OCI-M2 (cell line): ENCODE data around the gene ELSPBP1.
"Not testable (repeated sequence)": the region's sequence is repeated elsewhere in the genome, so short reads cannot be mapped to it uniquely, and the experiment has no call there.

ENCODE experiments used
- DNase-seq: peaks from one replicate; lab custom pipeline; 2025; ENCODE audit not compliant: unreplicated experiment; lab: John Stamatoyannopoulos, UW

Gene ELSPBP1

DNA sequence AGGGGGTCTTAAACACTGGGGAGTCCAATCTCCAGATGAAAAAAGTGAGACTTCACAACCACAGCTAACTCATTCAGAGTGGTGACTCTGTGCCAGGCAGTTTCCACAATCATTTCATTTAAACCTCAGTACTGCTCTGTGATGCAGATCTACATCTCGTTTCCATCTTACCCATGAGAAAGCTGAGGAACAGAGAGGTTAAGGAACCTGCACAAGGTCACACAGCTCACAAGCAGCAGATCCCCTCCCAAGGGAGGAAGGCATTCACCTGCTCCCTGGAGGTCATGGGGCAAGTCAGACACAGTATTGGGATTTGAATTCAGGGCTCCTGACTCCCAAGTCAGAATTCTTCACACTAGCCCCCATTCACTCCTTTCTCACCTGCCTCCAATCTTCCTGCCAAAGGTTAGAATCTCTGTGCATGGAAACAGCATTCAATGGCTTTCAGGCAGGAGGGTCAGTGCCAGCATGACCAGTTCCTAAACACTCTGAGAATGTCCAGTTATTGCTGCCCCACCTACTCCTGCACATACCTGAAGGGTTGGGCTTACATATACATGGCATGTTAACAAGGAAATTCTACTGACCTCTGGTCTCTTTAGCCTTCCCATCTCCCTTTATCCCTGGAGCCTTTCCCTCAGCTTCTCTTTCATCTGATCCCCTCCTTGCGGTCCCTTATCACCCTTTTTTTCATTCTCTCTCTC lies 47.6 kb downstream of the ELSPBP1 start:
- DNase-seq, result no peak

DNA sequence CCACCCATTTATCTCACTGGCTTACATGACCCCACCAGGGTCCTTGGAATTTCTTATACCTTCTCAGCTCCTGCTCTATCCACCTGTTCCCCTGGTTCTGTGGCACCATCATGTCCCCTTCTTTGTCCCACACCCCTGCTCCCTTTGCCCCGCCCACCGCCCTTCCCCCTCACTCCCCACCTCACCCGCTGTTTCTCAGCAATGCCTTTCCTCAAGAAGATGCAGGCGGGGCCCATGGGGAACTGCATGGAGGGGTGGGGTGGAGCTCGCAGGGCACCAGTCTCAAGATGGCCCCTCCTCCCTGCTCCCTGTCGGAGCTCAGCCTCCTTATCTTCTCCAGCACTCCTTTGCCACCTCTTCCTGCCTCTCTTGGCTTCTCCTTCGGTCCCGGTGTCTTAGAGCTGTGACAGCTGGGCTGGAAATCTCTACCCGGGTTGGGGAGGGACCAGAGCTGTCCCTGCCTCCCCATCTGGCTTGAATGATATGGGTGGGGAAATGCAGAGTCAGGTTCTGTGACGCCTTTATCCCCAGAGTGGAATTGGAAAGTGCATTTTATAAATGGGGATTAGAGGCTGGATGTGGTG lies 49.3 kb downstream of the ELSPBP1 start, which contains the start of gene CABP5:
Gene CABP5 (minus strand): TSS at position 405 of the 584 bp plus-strand sequence. CDS start 157 bp downstream, at position 248.
- no peak for DNase-seq

DNA sequence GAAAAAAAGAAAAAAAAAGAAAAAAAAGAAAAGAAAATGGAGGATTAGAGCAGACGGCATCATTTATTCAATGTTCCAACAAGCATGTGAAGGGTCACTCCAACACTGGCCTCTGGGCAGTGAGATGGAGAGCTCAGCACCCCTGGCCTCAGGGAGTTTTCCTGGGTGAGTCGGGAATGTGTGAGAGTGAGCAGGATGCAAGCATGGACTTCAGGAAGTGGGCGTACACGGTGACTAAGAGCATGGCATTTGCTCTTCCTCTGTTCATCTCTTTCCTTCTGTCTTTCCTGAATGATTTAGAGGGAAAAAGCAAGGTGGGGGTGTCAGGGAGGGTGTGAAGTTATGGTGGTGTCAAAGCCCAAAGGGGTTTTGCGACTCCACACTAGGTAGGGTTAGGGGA lies 50.1 kb downstream of the ELSPBP1 start:
- DNase-seq, result no peak

DNA sequence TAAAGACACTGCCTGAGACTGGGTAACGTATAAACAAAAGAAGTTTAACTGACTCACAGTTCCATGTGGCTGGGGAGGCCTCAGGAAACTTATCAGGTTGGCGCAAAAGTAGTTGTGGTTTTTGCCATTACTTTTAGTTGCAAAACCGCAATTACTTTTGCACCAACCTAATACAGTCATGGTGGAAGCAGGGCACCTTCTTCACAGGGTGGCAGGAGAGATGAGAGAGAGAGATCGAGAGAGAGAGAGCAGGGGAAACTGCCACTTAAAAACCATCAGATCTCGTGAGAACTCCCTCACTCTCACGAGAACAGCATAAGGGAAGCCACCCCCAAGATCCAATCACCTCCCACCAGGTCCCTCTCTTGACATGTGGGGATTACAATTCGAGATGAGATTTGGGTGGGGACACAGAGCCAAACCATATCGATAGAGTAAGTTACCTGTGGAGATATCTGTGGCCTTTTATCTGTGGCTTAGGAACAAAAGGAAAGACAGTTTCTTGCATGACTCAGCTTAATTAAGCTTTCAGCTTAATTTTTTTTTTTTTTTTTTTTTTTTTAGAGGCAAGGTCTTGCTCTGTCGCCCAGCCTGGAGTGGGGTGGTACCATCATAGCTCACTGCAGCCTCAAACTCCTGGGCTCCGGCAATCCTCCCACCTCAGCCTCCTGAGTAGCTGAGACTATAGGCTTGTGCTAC lies 57.1 kb downstream of the ELSPBP1 start:
- DNase-seq, result no peak

DNA sequence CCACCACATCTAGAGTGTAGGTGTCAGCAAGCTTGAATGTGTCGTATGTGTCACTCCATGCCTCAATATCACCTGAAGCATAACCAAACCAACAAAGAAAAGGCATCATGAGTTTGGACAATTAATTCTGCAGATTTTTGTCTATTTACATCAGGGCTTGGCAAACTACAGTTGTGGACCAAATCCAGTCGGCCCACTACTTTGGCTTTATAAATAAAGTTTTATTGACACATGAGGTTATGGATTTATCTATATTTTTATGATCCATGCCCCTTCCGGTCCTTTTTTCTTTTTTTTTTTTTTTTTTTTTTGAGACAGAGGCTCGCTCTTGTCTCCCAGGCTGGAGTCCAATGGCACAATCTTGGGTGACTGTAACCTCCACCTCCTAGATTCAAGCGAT lies 58.6 kb downstream of the ELSPBP1 start:
- no peak for DNase-seq

DNA sequence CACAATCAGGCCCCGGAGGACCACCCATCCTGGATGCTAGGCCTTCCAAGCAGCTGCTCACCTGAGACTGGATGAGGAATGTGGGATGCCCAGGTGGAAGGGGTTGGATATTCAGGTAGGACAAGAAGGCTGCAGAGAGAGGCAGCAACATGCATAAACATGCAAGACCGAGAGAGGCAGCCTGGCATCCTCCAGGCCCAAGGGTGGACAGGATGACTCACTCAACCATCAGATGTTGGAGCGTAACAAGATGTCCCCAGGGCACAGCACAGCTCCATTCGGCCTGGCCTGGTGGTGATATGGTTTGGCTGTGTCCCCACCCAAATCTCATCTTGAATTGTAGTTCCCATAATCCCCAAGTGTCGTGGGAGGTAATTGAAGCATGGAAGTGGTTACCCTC lies 59.4 kb downstream of the ELSPBP1 start:
- DNase-seq, result no peak

DNA sequence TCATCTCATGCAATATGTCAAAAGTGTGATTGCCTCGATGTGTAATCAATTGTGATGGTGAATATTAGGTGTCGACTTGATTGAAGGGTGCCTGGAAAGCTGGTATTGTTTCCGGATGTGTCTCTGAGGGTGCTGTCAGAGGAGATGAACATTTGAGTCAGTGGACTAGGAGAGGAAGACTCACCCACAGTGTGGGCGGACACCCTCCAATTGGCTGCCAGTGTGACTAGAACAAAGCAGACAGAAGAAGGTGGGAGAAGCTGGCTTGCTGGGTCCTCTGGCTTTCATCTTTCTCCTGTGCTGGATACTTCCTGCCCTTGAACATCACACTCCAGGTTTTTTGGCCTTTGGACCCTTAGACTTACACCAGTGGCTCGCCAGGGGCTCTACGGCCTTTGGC lies 64.9 kb downstream of the ELSPBP1 start:
- DNase-seq, result no peak

DNA sequence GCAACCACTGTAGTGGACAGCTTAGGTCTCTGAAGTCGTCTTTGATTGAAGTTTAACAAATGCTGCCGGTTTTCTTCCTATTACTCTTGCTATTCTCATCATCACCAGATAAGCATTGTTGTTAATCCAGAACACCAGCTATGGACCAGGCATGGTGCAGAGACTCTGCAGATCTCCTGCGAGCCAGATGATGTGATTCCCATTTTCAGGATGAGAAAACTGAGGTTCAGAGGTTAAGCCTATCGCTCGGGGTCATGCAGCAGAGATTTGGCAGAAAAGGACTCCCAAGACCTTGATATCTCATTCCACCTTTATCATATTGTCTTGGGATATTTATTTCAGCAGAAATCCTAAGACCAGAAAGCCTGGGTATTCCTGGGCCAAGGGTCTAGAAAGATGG lies 65.9 kb downstream of the ELSPBP1 start:
- no peak for DNase-seq

DNA sequence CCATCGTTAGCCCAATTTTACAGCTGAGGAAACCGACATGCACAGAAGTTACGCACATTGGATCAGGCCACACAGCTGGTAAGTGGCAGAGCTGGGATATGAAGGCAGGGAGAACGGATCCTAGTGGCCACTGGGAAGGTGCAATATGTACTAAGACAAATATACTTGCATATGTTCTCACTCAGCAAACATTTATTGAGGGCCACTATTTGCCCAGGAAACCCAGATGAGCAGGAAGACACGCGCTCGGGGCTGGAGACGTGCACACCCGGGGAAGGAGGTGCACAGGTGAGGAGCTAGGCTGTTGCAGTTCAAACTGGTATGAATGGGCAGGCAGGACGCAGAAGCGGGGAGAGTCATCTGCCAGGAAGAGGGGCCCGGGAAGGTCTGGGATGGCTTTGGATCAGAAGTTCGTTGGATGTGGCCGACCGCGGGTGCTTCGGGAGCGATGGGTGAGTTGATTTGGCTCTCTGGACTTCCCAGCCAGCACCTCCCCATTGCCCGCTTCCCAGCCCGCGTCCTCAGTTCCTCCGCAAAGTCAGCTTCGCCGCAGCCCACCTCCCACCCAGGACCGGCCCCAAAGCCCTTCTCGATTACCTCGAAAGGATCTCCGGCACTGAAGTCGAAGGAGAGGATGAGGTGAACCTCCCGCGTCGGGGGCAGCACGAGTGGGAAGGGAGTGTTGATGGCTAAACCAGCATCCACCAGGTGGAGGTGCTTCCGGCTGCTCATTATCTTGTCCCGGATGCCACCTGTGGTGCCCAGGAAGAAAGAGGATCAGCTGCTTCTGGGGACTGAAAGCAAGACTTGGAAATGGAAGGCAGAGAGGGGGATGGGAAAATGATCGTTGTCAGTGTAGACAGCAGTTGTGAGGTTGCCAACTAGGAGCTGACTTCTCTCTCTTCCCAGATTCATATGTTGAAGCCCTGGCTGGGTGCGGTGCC lies 67.2 kb downstream of the ELSPBP1 start:
- no peak for DNase-seq

DNA sequence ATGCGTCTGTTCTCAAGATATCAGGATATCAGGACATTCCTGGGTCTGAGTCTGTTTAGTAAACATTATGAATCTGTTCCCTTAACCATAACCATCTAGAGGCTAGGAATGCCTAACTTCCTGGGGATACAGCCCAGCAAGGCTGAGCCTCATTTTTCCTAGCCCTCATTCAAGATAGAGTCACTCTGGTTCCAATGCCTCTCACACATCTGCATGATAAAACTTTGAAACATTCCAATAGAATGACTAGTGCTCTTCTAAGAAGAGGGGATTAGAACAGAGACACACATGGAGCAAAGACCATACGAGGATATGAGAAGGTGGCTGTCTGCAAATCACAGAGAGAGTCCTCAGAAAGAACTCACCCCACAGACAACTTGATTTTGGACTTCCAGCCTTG lies 70.1 kb downstream of the ELSPBP1 start:
- no peak for DNase-seq

DNA sequence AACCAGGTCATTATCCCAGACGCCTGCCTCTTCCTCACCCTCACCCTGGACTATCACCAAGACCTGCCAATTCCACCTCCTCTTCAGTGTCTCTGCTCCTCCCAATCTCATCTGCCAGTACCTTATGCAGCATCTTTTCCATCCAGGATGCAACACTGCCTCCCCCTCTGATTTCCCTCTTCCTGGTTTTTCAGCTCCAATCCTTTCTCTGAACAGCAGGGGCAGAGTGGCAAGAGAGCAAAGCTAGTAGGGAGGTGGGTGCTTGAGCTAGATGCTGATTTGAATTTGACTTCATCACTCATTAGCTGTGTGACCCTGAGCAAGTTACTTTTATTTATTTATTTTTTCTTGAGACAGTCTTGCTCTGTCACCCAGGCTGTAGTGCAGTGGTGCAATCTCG lies 75.0 kb downstream of the ELSPBP1 start:
- DNase-seq, result no peak

DNA sequence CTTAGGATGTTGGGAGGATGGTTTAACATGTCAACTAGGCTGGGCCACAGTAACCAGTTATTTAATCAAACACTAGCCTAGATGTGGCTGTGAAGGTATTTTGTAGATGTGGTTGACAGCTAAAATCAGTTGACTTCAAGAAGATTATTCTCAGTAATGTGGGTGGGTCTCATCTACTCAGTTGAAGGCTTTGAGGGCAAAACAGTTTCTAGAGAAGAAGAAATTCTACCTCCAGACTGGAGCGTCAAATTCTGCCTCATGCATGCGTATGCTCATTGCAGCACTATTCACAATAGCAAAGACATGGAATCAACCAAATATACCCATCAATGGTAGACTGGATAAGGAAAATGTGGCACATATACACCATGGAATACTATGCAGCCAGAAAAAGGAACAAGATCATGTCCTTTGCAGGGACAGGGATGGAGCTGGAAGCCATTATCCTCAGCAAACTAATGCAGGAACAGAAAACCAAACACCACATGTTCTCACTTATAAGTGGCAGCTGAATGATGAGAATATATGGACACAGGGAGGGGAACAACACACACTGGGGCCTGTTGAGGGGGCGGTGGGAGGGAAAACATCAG lies 75.8 kb downstream of the ELSPBP1 start:
- not testable (repeated sequence) for DNase-seq
